Gastrocnemius medialis (tissue), 4 donors: Measurements from ENCODE around the gene IL1F10.

ENCODE experiments used
- CTCF ChIP-seq, 5 experiments: fragments of 450-650 bp in 3 of 5; fragments of 200-600 bp in 2 of 5; sonication (generic) in 2 of 5; IDR thresholded peaks in 4 of 5; conservative IDR thresholded peaks in 1 of 5; 1 replicate in 4 of 5; 2 replicates in 1 of 5; pipeline ENCODE4 v1.5.1; 2016 to 2019; ENCODE audit warnings: antibody characterized with exemption in 5 of 5, mild to moderate bottlenecking in 3 of 5, moderate library complexity in 3 of 5
- POLR2A ChIP-seq, 2 donors: fragments of 450-650 bp; IDR thresholded peaks; one replicate each; pipeline ENCODE4 v1.6.1; 2017; ENCODE audit warnings: antibody characterized with exemption in 2 of 2, mild to moderate bottlenecking in 2 of 2, moderate library complexity in 2 of 2

- TF ChIP-seq POLR2A (IDR thresholded peaks at IDR 0.05) (no peak), CTCF (IDR thresholded peaks at IDR 0.05 in 4 of 5, conservative IDR thresholded peaks at IDR 0.05 in 1 of 5) (no peak)
Observed at GRCh38 chr2:113061896-113062770, 5.6 kb upstream of the IL1F10 start.
